Activated CD8-positive, alpha-beta T cell treated with anti-CD3 and anti-CD28 coated beads for 36 hours (primary cell): ENCODE results near the gene SHE. TPM values are rescaled to one million over a fixed set of nuclear protein-coding genes. Genes with fewer than 3 reads are reported as not detected.

ENCODE experiments used
- ATAC-seq: fragments of 200-7000 bp; cut with Tn5 transposase; one replicate; pipeline ENCODE4 v1.10.0; 2021; ENCODE audit warnings: mild to moderate bottlenecking, moderate library complexity
- CTCF ChIA-PET: fragments of 350-600 bp; sonication (Branson Sonifier 250); formaldehyde crosslinking; loops from one replicate; lab custom pipeline; 2021; ENCODE audit warnings: antibody characterized with exemption; lab: Charles Lee
- POLR2A ChIA-PET: fragments of 350-600 bp; sonication (Branson Sonifier 250); formaldehyde crosslinking; loops from one replicate; lab custom pipeline; 2021; ENCODE audit warnings: antibody characterized with exemption; lab: Charles Lee
- DNase-seq: peaks from one replicate; pipeline ENCODE4 v3.0.0-alpha.2; 2020
- H3K27ac Mint-ChIP-seq: one replicate; pipeline ENCODE4 v1.8.0; 2021; ENCODE audit warnings: mild to moderate bottlenecking, mixed read lengths
- H3K27me3 Mint-ChIP-seq: one replicate; pipeline ENCODE4 v1.8.0; 2021; ENCODE audit warnings: mixed read lengths
- H3K36me3 Mint-ChIP-seq: one replicate; pipeline ENCODE4 v1.8.0; 2021; ENCODE audit warnings: low read depth, mixed read lengths
- H3K4me1 Mint-ChIP-seq: one replicate; pipeline ENCODE4 v1.8.0; 2021; ENCODE audit warnings: low read depth, mixed read lengths
- H3K4me3 Mint-ChIP-seq: one replicate; pipeline ENCODE4 v1.8.0; 2021; ENCODE audit warnings: mild to moderate bottlenecking, moderate library complexity, mixed read lengths
- H3K9me3 Mint-ChIP-seq: one replicate; pipeline ENCODE4 v1.8.0; 2021; ENCODE audit warnings: mixed read lengths
- CTCF ChIP-seq: fragments of 200-600 bp; IDR thresholded peaks from one replicate; pipeline ENCODE4 v1.8.0; 2022; ENCODE audit warnings: antibody characterized with exemption, mild to moderate bottlenecking
- intact Hi-C: fragments of 100-400 bp; cut with micrococcal nuclease; formaldehyde crosslinking; loops from one replicate; pipeline ENCODE4 v1.10.0; 2022
- total RNA-seq, 2 experiments: library from RNA; stranded (reverse); gene quantifications; one replicate each; pipeline ENCODE4 v1.2.3, GENCODE V29; 2021

Gene SHE
- total RNA-seq, 2 experiments from 2014 or later = not detected

GRCh38 chr1:154527192-154527591, 25.0 kb upstream of the SHE start:
- DNase-seq = no peak
- Mint-ChIP-seq H3K4me3 (no peak overlapping the region), H3K27me3 (peaks cover 4% of the 10 kb centered on the region), H3K36me3 (no peaks in the 10 kb centered on the region), H3K4me1 (no peaks in the 10 kb centered on the region), H3K9me3 (no peaks in the 10 kb centered on the region), H3K27ac (no peak overlapping the region)
- intact Hi-C loops = no loop called here
- ChIA-PET CTCF (no interaction called here), POLR2A (no interaction called here)
- ATAC-seq = no peak
- TF ChIP-seq CTCF = no peak

GRCh38 chr1:154524881-154525280, 22.7 kb upstream of the SHE start:
- no peak for ATAC-seq
- POLR2A ChIA-PET = no interaction called here
- H3K27ac Mint-ChIP-seq = no peak overlapping the region
- H3K36me3 Mint-ChIP-seq = no peaks in the 10 kb centered on the region
- H3K4me3 Mint-ChIP-seq = no peak overlapping the region
- DNase-seq = no peak
- CTCF ChIA-PET = interaction anchor here (1.4 kb wide), 1 partner anchor 22 kb away, joined by 3 read pairs; no protein-coding TSS in a partner anchor
- intact Hi-C loops = no loop called here
- H3K9me3 Mint-ChIP-seq = no peaks in the 10 kb centered on the region
- TF ChIP-seq CTCF = no peak
- H3K4me1 Mint-ChIP-seq = no peaks in the 10 kb centered on the region
- H3K27me3 Mint-ChIP-seq = peaks cover 4% of the 10 kb centered on the region

- Mint-ChIP-seq H3K9me3 (no peaks in the 10 kb centered on the region), H3K4me1 (no peaks in the 10 kb centered on the region), H3K27me3 (peaks cover 8% of the 10 kb centered on the region), H3K36me3 (no peaks in the 10 kb centered on the region), H3K27ac (no peak overlapping the region), H3K4me3 (no peak overlapping the region)
- ATAC-seq = no peak
- no peak for TF ChIP-seq CTCF
- no peak for DNase-seq
- intact Hi-C loops = no loop called here
- ChIA-PET POLR2A (interaction anchor here (0.7 kb wide), 1 partner anchor 83 kb away, joined by 3 read pairs; no protein-coding TSS in a partner anchor), CTCF (interaction anchor here (1.4 kb wide), 1 partner anchor 42 kb away, joined by 4 read pairs; no protein-coding TSS in a partner anchor)
Observed at GRCh38 chr1:154521695-154522094, 19.5 kb upstream of the SHE start.

- no peak for DNase-seq
- H3K27me3 Mint-ChIP-seq = peaks cover 14% of the 10 kb centered on the region
- H3K27ac Mint-ChIP-seq = no peak overlapping the region
- ATAC-seq = no peak
- intact Hi-C loops = no loop called here
- POLR2A ChIA-PET = interaction anchor here (1.0 kb wide), 1 partner anchor 78 kb away, joined by 4 read pairs; no protein-coding TSS in a partner anchor
- H3K4me3 Mint-ChIP-seq = no peak overlapping the region
- TF ChIP-seq CTCF = no peak
- H3K36me3 Mint-ChIP-seq = no peaks in the 10 kb centered on the region
- CTCF ChIA-PET = no interaction called here
- no peaks in the 10 kb centered on the region for H3K9me3 Mint-ChIP-seq
- no peaks in the 10 kb centered on the region for H3K4me1 Mint-ChIP-seq
Observed at GRCh38 chr1:154520333-154520732, 18.1 kb upstream of the SHE start.

GRCh38 chr1:154519591-154519991, 17.4 kb upstream of the SHE start:
- no peak overlapping the region for H3K4me3 Mint-ChIP-seq
- no peak for ATAC-seq

More at GRCh38 chr1:154519591-154519991, 17.4 kb upstream of the SHE start:
- Mint-ChIP-seq H3K36me3 (no peaks in the 10 kb centered on the region), H3K4me1 (no peaks in the 10 kb centered on the region), H3K27me3 (peaks cover 14% of the 10 kb centered on the region), H3K27ac (no peak overlapping the region), H3K9me3 (no peaks in the 10 kb centered on the region)
- DNase-seq = no peak
- ChIA-PET POLR2A (no interaction called here), CTCF (no interaction called here)
- intact Hi-C loops = no loop called here
- TF ChIP-seq CTCF = no peak
